ENCODE measurements around the gene SAMD10.
A peak's percentile ranks its signal among the peaks of the same experiment; 100 is the strongest.
"Not testable (repeated sequence)": the region's sequence is repeated elsewhere in the genome, so short reads cannot be mapped to it uniquely, and the experiment has no call there.

SAMD10 gene

DNA sequence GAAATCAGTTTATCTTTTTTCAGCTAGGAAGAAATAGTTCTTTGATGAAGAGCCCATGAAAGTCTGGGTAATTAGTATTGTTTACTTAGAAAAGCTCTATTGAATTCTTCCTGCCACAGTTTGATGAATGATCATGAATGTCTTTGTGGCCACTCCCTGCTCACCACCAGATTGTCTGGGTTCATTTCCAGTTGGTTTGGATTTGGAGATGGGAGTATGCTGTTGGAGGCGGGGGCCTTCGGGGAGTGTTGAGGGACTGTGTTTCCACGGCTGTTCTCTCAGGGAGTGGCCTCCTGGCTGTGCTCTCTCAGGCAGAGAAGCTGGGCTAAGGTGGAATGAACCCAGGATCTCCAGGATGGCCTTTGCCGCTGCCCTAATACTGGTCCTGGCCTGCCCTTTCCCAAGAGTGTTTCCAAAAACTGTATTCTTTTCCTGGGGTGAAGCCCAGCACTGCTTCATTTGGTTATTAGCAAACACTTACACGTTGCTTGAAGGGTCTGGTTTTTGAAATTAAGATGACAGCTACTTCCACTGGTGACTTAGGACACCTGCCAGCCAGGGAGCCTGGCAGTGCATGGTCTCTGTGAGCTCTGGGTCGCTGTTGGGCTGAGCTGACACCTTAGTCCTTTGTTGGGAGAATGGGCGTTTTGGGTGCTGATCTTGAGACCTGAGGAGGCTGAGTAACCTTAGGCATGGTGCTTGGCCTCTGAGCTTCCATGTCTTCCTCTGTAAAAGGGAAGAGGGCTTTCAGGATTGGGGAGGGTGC is 24.7 kb upstream of the SAMD10 start:
- DNase-seq = no peak

DNA sequence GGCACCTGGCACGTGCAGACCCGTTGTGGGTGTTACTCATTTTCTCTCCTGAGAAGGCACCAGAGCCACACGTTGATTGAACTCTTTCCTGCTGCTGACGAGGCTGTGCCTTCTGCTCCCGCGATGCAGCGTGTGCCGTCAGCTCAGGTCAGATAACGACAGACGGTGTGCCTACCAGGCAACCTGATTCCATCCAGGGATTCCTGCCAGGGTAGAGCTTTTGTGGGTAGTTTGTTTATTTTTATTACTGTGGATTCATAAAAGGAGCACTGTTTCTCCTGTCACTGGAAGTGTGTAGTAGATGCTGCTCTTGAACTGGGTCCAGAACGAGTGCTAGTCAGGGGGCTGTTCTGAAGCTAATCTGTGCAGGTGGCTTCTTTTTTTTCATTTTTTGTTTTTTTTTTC is 22.2 kb upstream of the SAMD10 start:
- DNase-seq = peak in 4 of 56 donors; percentile 1 to 22 (median 13)

DNA sequence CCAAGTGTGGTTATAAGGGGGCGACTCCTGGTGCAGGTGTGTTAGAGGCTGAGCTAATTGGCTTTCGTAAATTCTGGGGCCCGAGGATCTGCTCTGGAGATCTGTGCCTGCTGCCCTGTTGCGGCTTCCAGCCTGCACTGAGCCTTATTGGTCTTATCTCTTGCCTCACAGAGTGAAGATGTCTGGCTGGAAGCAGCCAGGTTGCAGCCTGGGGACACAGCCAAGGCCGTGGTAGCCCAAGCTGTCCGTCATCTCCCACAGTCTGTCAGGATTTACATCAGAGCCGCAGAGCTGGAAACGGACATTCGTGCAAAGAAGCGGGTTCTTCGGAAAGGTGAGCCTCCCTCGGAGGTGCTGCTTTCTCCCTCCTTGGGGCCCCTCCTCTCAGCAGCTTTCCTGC is 21.5 kb upstream of the SAMD10 start:
- DNase-seq = no peak

DNA sequence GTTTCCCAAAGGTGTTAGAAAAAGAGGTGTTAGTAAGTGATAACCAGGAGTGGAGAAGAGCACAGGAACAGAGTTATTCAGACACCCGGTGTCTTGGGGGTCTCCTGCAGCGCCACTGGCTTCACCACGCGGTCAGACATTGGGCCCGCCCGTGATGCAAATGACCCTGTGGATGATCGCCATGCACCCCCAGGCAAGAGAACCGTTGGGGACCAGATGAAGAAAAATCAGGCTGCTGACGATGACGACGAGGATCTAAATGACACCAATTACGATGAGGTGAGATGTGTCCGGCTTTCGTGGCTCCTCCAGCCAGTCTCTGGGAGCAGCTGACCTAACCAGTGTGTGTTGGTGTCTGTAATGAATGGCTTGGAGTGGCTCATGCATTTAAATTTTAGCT is 3.5 kb upstream of the SAMD10 start:
- DNase-seq = no peak

DNA sequence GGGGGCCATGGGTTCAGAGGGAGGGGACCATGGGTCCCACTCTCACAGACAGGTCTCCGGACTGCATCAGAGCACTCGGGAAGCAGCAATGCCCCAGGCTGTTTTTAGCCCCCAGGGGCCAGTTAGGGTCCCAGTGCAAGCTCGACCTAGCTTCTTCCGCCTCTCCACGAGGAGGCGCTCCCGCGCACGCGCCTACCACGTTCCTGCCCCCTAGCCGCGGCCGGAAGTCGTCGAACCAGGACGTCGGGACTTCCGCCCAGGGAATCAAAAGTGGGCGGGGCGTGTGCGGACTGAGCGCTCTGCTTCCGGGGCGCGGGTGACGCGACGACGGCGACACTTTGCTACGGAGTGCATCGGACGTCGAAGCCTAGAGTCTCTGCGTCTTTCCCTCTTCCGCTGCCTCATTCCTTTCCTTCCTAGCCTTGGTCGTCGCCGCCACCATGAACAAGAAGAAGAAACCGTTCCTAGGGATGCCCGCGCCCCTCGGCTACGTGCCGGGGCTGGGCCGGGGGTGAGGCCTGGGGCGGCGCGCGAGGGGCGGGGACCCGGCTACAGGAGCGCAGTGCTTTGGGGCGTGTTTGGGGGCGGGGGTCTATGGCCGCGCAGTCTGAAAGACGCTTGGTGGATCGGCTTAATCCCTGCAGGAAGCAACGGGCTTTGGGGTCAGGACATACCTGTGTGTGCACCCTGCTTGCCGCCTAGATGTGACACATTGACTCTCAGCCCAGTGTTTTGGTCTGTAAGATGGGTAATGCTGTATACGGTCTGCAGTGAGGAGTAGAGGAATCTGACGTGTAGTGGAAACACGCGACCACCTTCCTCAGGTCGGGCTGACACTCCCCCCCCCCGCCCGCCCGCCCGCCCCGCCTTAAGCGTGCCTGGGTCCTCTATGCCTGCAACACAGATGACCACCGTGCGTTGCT is 1.6 kb upstream of the SAMD10 start, which contains the start of gene PRPF6:
Gene PRPF6 (plus strand): TSS at position 327 of the 923 bp plus-strand sequence. CDS start 114 bp downstream, at position 441.
- DNase-seq = peak; percentile 46 to 96 (median 88)

DNA sequence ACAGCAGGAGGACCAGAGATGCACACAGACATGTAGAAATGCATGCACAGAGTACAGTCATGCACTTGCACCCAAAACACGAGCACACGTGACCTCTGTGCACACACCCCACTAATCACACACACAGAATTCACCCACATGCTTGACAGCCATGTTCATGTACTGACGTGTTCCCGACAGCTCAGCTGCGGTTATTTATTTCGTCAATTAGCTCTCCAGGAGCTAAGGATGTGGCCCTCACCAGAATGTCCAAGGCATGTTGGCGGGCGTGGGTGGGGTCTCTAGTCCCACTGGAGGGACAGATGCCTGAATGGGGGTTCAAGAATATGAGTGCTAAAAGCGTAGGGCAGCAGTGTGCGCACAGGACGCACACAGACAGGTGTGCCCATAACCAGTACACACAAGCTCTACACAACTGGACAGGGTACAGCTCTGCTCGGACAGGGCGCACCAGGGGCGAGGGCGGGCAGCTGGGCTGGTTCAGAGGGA is 919 bp upstream of the SAMD10 start:
- DNase-seq = no peak

DNA sequence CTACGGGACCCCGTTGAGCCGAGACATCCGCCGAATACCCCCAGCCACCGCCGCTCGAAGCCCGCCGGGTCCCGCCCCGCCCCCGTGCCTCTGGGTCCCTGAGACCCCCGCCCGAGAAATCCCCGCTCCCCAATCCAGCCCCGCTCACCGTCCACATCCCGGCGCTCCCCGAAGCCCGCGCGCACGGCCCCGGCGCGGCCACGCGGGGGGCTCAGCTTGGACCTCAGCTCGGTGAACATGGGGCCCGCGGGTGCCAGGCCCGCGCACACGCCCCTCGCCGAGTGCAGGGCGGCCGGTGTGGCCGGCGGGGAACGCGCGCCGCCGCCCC is 249 bp downstream of the SAMD10 start:
- DNase-seq = no peak

DNA sequence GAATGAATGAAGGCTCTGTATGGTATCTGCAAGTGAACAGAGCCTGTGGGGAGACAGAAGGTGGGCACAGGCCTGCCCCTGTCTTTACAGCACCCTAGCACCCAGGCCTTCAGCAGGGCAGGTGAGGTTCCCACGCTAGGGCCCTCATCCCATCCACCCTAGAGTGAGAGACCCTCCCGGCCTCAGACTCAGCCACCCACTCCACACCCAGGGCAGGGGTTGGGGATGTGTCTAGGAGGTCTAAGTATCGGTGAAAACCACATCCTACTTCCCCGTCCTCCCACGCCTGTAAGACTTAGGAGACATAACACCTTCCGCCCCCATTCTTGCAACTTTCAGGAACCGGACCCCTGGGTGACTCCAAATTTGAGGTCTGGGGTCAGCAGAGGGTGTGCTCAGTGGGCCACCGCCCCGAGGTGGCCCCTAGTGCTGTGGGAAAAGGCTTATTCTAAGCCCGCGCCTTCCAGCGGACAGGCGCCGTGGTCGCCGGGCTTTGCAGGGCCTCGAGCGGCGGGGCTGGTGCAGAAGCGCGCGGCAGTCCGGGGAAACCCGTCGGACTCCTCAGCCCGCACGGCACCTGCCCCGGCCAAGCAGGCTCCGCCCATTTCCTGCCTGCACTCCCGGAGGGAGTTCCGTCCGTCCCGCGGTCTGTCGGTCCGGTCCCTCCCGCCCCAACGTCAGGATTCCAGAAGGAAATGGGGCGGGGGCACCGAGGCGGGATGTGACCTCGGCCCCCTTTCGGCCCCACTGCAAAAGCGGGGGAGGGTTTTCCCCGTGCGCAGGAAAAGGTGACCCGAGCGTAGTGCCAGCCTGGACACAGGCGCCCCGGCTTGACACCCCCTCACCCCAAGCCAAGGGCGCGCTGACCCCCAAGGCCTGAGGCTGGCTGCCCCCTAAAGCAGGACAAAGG is 868 bp downstream of the SAMD10 start:
- DNase-seq = peak in 8 of 56 donors; percentile 9 to 41 (median 32)

DNA sequence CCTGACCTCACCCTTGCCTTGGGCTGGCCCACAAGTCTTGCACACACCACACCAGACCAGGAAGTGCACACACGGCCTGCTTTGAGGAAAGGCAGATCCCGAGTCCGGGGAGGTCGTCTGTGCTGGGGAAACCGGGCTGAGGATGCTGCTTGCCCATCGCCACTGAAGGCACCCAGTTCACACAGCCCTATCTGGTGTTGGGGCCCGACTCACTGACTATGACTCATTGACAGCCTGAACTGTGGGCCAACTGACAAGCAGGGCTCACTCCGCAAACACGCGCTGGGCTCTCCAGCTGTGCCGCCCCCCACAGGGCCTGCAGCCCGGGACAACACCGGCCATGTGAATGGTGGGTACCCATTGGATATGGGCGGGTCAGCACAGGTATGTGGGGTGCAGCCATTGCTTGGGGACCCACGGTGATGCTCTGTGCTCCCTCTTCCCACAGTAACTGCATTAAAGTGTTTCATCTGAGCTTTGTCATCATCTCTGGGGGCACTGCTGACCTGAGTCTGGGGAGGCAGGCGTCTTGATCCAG is 1.6 kb downstream of the SAMD10 start:
- no peak for DNase-seq

DNA sequence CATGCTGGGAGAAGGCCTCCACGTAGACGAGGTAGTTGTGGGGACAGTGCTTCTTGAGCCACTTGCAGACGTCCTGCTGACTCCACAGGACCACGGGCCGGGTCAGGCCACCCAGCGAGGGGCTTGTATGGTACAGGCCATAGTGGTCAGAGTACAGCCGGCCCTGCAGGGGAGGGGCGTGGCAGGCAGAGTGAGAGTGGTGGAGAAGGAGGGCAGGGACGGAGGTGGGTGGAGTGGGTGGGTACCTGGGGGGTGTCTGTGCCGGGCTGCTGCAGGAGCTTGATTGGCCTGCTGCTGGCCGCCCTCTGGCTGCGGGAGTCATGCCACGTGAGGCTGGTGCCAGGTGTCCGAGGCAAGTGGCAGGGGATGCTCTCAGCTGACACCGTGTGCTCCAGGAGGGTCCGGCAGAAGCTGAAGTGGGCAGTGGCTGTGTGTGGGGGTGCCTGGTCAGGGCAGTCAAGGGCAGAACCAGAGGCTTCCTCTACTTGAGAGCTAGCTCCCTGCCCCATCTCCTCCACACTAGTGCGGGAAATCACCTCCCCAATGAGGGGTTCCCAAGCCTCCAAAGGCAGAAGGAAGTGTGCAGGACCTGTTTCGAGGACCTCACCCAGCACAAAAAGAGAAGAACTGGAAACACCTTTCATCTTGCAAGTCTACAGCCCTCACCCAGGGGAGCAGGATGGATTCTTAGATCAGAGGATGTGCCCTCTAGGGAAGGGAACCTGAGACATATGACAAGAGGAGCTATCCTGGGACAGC is 2.3 kb downstream of the SAMD10 start:
- no peak for DNase-seq

DNA sequence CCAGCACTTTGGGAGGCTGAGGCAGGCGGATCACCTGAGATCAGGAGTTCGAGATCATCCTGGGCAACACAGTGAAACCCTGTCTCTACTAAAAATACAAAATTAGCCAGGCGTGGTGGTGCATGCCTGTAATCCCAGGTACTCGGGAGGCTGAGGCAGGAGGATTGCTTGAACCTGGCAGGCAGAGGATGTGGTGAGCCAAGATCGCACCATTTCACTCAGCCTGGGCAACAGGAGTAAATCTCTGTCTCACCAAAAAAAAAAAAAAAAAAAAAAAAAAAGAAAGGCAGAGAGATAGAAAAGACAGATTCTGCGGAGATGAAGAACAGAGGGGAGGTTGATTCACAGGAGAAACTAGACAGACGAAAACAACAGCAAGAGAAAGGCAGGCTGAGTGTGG is 2.9 kb downstream of the SAMD10 start:
- DNase-seq = not testable (repeated sequence)

DNA sequence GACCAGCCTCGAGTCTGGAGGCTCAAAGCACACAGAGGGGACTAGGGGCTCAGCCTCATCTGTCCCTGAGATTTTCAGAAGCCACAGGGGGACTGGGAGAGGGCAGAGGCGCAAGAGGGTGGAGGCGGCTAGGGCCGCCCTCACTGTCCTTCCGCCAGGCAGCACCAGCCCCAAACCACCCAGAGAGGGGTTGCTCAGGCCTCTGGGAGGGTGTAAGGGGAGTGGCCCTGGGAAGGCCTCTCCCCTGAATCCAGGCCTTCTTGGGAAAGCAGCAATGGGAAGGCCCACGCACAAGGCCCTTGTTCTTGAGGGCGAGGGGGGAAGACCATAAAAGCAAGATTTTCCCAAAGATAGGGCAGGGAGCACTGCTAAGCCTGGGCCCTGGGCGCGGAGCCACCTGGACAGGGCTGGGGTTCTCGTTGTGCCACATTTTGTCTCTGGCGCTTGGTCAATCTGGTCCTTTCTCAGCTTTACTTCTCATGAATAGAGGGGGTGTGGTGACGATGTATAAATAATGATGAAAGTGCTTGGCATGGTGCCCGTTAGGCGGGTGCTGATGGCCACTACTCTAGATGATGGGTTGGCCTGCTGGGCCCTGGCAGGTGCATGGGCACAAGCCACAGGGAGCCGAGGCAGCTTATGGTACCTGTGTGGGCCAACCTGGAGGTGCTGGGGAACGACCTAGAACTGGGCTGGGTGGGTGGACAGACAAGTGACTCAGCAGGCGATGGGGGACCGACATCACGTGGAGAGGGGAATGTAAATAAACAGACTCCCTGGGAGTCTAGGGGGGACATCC is 4.8 kb downstream of the SAMD10 start:
- DNase-seq = peak in 3 of 56 donors; percentile 22 to 41 (median 36)

DNA sequence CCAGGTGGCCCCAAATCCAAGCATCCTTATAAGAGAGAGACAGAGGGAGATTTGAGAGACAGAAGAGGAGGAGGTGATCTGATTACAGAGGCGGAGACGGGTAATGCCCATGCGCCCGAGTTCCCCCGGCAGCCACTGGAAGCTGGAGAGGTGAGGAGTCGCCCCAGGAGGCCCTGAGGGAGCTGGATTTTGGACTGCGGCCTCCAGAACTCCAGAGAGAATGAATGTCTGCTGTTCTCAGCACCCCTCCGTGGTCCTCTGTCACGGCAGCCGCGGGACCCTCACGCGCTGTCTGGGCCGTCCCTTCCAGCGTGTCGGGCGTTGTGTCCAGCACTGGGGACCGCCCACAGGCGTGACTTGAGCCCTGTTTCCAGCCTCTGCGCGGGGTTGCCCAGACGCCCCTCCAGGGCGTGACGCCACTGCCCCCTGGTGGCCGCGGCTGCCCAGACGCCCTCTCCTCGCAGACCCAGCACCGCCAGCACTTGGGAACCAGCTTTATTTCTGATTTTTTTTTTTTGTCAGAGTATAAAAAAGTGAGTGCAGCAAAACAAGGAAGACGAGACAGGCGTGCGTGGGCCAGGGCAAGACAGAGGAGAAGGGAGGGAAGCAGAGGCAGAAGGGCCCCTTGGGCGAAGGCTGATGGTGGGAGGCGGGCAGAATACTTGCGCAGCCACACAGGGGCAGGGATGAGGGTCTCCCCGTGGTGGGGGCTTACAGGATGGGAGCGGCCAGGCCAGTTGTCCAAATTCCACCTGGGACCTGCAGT is 5.6 kb downstream of the SAMD10 start:
- DNase-seq = peak in 54 of 56 donors; percentile 29 to 90 (median 70)

DNA sequence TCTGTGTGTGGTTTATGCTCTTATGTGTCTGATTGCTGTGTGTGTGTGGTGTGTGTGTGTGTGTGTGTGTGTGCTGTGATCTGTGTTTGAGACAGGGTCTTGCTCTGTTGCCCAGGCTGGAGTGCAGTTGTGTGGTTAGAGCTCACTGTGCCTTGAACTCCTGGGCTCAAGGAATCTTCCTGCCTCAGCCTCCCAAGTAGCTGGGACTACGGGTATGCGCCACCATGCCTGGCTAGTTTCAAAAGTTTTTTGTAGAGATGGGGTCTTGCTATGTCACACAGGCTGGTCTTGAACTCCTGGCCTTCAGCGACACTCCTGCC is 6.3 kb downstream of the SAMD10 start:
- DNase-seq = no peak

DNA sequence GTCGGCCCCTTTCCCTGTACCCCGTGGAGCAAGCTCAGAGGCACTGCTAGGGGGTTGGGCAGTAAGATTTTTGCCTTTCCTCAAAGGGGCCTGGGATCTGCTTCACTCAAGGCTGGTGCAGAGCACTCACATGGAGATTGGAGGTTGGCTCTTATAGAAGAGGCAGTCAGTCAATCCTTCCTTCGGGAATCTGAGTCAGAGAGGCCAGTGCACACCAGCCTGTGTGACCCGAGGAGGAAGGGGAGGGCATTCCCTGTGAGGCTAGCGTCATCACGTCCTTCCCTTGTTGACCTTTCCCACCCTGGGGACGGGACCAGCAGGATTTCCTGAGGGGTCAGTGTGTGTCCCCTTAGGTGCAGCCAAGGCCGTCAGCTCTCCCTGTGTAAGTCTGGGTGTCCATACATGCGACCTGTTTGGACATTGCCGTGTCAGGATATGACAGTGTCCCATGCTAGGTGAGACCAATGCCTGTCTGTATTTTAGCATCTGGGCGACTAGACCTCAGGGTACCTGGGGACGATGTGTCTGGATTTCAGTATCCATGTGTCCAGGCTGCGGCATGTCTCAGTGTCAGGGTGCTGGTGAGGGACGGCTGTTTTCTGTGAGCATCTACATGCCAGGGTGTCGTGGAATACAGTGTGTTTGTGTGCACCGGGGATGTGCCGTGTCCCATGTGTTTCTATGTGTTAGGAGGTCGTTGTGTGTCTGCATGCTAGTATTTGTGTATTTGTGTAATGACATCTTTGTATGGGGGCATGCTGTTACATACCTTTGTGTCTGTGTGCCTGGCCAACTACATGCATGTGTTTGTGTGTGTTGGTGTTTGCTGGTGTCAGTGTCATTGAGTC is 6.9 kb downstream of the SAMD10 start:
- no peak for DNase-seq

DNA sequence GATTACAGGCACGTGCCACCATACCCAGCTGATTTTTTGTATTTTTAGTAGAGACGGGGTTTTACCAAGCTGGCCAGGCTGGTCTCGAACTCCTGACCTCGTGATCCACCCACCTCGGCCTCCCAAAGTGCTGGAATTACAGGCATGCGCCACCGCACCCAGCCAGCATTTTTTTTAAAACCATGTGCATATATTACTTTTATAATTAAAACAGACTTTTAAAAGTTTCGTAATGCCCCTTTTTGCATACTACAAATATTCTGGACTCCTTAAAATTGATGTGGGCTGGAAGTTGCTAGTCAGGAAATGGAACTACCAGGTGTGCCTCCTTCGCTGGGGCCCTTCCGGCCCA is 7.5 kb downstream of the SAMD10 start:
- DNase-seq = not testable (repeated sequence)

DNA sequence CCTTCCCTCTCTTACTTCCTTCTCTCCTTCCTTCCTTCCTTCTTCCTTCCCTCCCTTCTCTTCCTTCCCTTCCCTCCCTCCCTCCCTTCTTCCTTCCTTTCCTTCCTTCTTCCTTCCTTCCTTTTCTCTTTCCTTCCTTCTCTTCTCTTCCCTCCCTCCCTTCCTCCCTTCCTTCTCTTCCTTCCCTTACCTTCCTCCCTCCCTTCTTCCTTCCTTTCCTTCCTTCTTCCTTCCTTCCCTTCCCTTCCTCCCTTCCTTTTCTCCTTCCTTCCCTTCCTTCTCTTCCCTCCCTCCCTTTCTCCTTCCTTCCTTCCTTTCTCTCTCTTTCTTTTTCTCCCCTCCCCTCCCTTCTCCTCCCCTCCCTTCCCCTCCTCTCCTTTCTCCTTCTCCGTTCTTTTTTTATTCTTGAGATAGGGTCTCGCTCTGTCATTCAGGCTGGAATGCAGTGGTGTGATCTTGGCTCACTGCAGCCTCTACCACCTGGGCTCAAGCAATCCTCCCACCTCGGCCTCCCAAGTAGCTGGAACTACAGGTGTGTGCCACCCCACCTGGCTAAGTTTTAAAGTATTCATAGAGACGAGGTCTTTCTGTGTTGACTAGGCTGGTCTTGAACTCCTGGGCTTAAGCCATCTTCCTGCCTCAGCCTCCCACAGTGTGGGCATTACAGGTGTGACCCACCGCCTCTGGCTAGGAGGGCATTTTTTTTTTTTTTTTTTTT is 8.6 kb downstream of the SAMD10 start:
- DNase-seq = no peak
